ENCODE measurements around the gene CD14.

GRCh38 chr5:140631036-140631417 lies 1.9 kb downstream of the CD14 start:
- TF ChIP-seq CTCF (conservative IDR thresholded peaks at IDR 0.05 in 1 of 2, IDR thresholded peaks at IDR 0.05 in 1 of 2; ENCODE audit: low read depth in 1 of 2, low read length in 2 of 2) (no peak), EZH2 (IDR thresholded peaks at IDR 0.05; ENCODE audit: low read length, missing control alignments) (no peak)

Measured in fibroblast of lung (primary cell).